GM12801 (cell line): ENCODE data around the gene DOK7.

ENCODE experiments used
- TF ChIP-seq, protein P1 (sequence below): IDR thresholded peaks from one replicate; pipeline ENCODE4 v1.5.1; 2011; ENCODE audit warnings: control low read depth; ENCODE audit not compliant: insufficient read length; ENCODE audit errors: extremely low read depth

DOK7 gene

DNA sequence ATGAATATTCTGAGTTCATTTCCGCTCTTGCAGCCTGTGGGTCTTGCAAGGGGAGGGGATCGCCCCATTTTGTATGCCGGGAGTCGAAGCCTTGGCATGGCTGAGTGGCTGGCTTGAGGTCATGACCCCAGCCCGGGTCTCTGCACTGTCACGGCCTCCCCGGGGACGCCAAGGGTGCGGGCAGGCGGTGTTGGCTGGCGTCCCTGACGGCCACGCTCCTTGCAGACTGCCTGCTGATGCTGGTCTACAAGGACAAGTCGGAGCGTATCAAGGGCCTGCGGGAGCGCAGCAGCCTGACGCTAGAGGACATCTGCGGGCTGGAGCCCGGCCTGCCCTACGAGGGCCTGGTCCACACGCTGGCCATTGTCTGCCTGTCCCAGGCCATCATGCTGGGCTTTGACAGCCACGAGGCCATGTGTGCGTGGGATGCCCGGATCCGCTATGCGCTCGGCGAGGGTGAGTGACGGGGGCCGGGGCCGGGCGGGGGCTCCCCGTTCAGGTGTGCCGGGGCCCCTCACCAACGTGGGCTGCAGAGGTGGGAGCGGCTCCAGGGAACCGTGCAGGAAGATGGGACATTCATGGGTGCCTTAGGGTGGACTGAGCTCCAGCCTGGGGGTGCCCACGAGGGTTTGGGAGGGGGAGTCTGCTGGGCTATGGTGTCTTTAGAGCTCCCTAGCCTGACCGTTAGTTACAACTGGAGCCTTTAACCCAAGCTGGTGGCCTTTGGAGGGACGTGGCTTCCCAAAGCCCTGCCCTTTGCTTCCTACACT, 10.3 kb downstream of the DOK7 start:
- TF ChIP-seq, protein P1, sequence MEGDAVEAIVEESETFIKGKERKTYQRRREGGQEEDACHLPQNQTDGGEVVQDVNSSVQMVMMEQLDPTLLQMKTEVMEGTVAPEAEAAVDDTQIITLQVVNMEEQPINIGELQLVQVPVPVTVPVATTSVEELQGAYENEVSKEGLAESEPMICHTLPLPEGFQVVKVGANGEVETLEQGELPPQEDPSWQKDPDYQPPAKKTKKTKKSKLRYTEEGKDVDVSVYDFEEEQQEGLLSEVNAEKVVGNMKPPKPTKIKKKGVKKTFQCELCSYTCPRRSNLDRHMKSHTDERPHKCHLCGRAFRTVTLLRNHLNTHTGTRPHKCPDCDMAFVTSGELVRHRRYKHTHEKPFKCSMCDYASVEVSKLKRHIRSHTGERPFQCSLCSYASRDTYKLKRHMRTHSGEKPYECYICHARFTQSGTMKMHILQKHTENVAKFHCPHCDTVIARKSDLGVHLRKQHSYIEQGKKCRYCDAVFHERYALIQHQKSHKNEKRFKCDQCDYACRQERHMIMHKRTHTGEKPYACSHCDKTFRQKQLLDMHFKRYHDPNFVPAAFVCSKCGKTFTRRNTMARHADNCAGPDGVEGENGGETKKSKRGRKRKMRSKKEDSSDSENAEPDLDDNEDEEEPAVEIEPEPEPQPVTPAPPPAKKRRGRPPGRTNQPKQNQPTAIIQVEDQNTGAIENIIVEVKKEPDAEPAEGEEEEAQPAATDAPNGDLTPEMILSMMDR, result no peak

DNA sequence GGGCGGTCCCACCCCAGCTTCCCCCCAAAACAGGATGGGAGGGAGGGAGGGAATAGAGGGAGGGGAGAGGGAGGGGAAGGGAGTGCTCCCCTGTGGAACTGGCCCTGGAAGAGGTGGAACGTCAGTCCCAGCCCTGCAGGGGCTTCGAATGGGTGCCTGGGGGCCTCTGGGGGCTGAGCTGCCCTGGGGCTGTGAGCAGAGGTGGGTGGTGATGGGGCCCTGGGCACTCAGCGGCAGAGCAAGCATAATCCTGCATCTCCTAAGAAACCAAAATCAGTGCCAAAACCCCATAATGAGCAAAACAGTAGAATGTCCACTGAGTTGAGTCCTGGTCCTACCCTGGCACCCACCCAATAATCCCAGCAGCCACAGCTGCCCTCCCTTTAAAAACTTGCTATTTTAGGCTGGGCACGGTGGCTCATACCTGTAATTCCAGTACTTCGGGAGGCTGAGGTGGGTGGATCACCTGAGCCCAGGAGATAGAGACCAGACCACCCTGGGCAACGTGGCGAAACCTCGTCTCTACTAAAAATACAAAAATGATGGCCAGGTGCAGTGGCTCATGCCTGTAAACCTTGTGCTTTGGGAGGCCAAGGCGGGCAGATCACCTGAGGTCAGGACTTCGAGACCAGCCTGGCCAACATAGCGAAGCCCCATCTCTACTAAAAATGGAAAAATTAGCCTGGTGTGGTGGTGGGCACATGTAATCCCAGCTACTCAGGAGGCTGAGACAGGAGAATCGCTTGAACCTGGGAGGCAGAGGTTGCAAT, 11.1 kb downstream of the DOK7 start:
- TF ChIP-seq, protein P1, result no peak

DNA sequence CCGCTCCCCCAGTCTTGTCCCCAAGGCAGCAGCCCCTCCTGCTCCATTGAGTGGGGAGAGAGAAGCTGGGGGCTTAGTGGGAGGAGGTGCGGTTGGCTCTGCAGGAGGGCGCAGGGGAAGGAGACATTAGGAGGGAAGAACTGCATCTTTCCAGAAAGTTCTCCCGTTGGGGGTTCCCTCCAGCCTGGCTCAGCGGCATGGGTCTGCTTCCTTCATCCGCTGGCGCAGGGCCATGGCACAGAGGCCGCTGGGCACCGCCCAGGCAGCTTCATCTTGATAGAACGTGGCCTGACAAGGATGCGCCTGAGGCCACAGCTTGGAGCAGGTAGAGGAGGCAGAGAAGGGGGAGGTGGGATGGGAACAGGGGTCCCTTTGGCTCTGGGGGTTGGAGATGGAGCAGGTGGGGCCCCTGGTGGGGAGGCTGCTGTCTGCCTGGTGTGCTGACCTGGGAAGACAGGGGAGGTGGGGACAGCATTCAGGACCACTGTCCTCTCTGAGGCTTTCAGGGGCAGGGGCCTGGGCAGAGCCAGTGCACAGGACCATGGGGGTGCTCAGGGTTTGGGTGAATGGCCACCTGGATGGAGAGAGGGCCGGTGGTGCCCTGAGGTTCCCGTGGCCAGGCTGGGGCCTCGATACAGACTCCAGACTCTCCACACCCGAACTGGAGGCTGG, 12.1 kb downstream of the DOK7 start:
- TF ChIP-seq, protein P1, result no peak

DNA sequence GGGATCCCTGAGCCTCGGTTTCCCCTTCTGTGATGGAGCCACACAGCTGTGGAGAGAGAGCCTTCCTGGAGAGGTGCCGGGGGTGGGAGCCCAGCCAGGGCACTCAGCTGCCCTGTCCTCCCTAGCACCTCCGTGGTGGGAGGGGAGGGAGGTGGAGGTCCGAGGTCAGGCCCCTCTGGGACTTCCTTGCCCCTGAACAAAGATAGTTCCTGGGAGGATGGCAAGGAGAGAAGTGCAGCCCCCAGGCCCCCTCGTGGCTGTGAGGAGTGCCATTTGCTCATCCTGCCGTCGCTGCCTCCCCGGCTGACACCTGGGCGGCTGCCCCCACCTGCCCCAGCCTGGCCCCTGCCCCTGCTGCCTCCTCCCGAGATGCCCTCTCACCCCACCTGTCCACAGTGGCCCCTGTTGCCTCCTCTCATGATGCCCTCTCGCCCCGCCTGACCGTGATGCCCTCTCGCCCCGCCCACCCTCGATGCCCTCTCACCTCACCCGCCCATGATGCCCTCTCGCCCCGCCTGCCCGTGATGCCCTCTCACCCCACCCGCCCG, 12.7 kb downstream of the DOK7 start:
- TF ChIP-seq, protein P1, result no peak

DNA sequence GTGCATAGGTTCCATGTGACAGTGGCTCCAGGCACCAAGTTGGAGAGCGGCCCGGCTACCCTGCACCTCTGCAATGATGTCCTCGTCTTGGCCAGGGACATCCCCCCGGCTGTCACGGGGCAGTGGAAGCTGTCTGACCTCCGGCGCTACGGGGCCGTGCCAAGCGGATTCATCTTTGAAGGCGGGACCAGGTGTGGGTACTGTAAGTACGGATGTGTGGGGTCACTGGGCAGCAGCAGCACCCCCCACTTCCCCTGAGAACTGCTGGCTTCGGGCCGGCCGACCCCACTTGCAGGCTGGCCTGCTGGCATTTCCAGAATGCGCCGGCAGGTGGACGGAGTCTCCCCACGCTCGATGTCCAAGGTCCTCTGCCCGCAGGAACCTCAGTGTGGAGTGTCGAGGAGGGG, 13.2 kb downstream of the DOK7 start:
- TF ChIP-seq, protein P1, result no peak

DNA sequence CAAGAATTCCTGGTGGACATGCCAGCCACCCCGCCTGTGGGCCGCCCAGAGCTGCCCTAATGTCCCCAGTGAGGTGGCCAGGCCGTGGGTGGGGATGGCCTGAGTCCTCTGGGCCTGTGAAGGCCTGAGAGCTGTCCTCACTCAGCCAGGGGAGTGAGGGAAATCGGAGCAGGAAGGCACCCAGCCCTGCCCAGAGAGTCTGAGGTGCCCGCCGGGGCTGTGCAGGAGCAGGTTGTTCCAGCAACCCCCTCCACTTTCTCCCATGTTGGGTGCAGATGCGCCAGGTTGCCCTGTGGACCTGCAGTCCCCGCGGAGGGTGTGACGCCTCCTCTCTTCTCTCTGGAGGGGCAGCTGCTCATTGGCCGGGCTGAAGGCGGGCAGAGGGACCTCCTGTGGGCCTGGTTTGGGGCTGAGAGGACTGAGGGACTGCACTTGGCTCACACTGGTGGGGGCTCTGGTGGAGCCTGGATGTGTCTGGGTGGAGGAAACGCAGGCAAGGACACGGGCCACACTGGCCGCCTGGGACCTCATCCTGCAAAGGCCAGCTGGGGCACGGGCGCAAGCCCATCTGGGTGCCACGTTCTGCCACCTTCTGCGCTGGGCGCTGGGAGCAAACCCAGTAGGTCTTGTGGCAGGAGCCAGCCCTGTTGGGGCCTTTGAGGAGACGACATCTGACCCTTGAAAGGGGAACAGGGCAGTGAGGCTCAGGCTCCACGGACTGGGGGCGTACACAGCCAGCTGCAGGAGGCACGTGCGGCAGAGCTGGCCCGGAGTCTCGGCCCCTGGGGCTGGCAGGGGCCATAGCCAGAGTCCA, 14.0 kb downstream of the DOK7 start:
- TF ChIP-seq, protein P1, result no peak
